PFSK-1 (cell line): ENCODE results near the gene SHISA3.

Experiments used
- FOXP2 ChIP-seq: optimal IDR thresholded peaks from 2 replicates; pipeline ENCODE3; 2011; ENCODE audit warnings: borderline replicate concordance, control low read depth, inconsistent platforms; ENCODE audit not compliant: insufficient read depth; ENCODE audit errors: extremely low read length, extremely low read depth
- POLR2AphosphoS5 ChIP-seq: IDR thresholded peaks from 2 replicates; pipeline ENCODE4 v1.6.1; 2012; ENCODE audit warnings: low read depth, mild to moderate bottlenecking, control low read depth, low read length, moderate library complexity
- SIN3A ChIP-seq: IDR thresholded peaks from 2 replicates; pipeline ENCODE4 v1.6.1; 2012; ENCODE audit warnings: mild to moderate bottlenecking, low read length, moderate library complexity, borderline replicate concordance; ENCODE audit not compliant: insufficient read depth
- TAF1 ChIP-seq: IDR thresholded peaks from 2 replicates; pipeline ENCODE4 v1.6.1; 2012; ENCODE audit warnings: low read length, control low read depth, borderline replicate concordance; ENCODE audit not compliant: insufficient read depth
- TF ChIP-seq, protein P1 (sequence below), 2 experiments: IDR thresholded peaks; 2 replicates each; pipeline versions ENCODE4 v1.6.1 to v1.8.0; 2011 to 2012; ENCODE audit warnings: low read depth in 2 of 2, low read length in 2 of 2, control low read depth in 1 of 2, inconsistent platforms in 1 of 2, mild to moderate bottlenecking in 1 of 2, moderate library complexity in 1 of 2; ENCODE audit not compliant: insufficient read depth in 1 of 2

SHISA3 gene

GRCh38 chr4:42352049-42352448, 45.2 kb upstream of the SHISA3 start:
- TF ChIP-seq SIN3A = no peak

GRCh38 chr4:42357325-42357724, 40.0 kb upstream of the SHISA3 start:
- TF ChIP-seq FOXP2 (no peak), TAF1 (no peak), POLR2AphosphoS5 (no peak), SIN3A (no peak)
- TF ChIP-seq, protein P1, sequence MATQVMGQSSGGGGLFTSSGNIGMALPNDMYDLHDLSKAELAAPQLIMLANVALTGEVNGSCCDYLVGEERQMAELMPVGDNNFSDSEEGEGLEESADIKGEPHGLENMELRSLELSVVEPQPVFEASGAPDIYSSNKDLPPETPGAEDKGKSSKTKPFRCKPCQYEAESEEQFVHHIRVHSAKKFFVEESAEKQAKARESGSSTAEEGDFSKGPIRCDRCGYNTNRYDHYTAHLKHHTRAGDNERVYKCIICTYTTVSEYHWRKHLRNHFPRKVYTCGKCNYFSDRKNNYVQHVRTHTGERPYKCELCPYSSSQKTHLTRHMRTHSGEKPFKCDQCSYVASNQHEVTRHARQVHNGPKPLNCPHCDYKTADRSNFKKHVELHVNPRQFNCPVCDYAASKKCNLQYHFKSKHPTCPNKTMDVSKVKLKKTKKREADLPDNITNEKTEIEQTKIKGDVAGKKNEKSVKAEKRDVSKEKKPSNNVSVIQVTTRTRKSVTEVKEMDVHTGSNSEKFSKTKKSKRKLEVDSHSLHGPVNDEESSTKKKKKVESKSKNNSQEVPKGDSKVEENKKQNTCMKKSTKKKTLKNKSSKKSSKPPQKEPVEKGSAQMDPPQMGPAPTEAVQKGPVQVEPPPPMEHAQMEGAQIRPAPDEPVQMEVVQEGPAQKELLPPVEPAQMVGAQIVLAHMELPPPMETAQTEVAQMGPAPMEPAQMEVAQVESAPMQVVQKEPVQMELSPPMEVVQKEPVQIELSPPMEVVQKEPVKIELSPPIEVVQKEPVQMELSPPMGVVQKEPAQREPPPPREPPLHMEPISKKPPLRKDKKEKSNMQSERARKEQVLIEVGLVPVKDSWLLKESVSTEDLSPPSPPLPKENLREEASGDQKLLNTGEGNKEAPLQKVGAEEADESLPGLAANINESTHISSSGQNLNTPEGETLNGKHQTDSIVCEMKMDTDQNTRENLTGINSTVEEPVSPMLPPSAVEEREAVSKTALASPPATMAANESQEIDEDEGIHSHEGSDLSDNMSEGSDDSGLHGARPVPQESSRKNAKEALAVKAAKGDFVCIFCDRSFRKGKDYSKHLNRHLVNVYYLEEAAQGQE (IDR thresholded peaks at IDR 0.05; ENCODE audit: insufficient read depth in 1 of 2, low read depth in 2 of 2, low read length in 2 of 2) = no peak

DNA sequence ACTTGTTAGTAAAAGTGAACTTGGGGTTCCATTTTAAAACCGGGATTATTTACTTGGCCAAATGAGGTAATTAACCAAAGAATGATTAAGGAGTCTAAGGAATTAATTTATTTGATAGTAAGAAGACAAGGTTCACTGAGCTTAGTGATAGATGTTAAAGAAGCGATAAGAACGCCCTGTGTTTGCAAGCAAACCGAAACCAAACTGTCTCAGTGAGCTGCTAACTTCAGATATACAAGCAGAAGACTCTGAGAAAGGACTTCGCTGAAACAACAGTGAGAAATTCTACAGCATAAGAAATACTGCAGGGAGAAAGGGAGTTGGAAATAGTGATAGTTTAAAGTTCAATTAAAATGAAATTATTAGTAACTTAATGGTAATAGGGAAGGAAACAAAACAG, 37.6 kb upstream of the SHISA3 start:
- TF ChIP-seq, protein P1 (IDR thresholded peaks at IDR 0.05; ENCODE audit: insufficient read depth in 1 of 2, low read depth in 2 of 2, low read length in 2 of 2) = no peak
- TF ChIP-seq SIN3A = no peak

- TF ChIP-seq, protein P1 (IDR thresholded peaks at IDR 0.05; ENCODE audit: insufficient read depth in 1 of 2, low read depth in 2 of 2, low read length in 2 of 2) = no peak
- no peak for TF ChIP-seq SIN3A
- no peak for TF ChIP-seq POLR2AphosphoS5
- no peak for TF ChIP-seq TAF1
- TF ChIP-seq FOXP2 = no peak
Measured at GRCh38 chr4:42360256-42360669, 37.0 kb upstream of the SHISA3 start.

GRCh38 chr4:42361456-42361855, 35.8 kb upstream of the SHISA3 start:
- TF ChIP-seq POLR2AphosphoS5 (no peak), SIN3A (no peak), FOXP2 (no peak), TAF1 (no peak)
- TF ChIP-seq, protein P1 (IDR thresholded peaks at IDR 0.05; ENCODE audit: insufficient read depth in 1 of 2, low read depth in 2 of 2, low read length in 2 of 2) = no peak
